K562 (cell line): ENCODE data around the gene OLIG1. TPM values are rescaled to one million over a fixed set of nuclear protein-coding genes. Genes with fewer than 3 reads are reported as not detected.

Source experiments
- ATAC-seq: fragments of 200-7000 bp; cut with Tn5 transposase; 3 replicates; pipeline ENCODE4 v1.9.1; 2020; ENCODE audit warnings: moderate library complexity
- BruUV-seq: library from RNA; stranded (reverse); fragments of 400-500 nt; replicated peaks from 2 replicates; lab custom pipeline; 2021; lab: Mats Ljungman, UMichigan
- CTCF ChIA-PET: fragments of 300-600 bp; formaldehyde crosslinking; extraction: SDS; loops from one replicate; lab custom pipeline; 2021; ENCODE audit warnings: low intra/inter-chr PET ratio; lab: Yijun Ruan, JAX
- POLR2A ChIA-PET: fragments of 300-600, 350-650 bp; sonication (Branson Sonifier 250); formaldehyde crosslinking; extraction: SDS; loops from one replicate; lab custom pipeline; 2021; ENCODE audit warnings: antibody characterized with exemption, inconsistent platforms; lab: Yijun Ruan, JAX
- DNase-seq, 4 experiments: peaks; one replicate each; pipeline versions ENCODE4 v3.0.0 to v3.0.0-alpha.2; 2011 to 2018; ENCODE audit warnings: low spot score in 3 of 4, mixed read lengths in 3 of 4; ENCODE audit errors: extremely low read depth in 1 of 4
- FAIRE-seq: peaks from 2 replicates; lab custom pipeline; 2011; peaks lifted over from hg19 to GRCh38; lab: Jason Lieb, UNC
- H2AFZ ChIP-seq: 2 replicates; pipeline ENCODE4 v1.6.0; 2011; ENCODE audit warnings: low read depth, low read length, control low read depth, inconsistent platforms
- H3K27ac ChIP-seq: fragments of 200-600 bp; 3 replicates; pipeline ENCODE4 v1.8.0; 2011; ENCODE audit warnings: low read depth, mild to moderate bottlenecking, control low read depth, inconsistent platforms, low read length, moderate library complexity, mixed read lengths; ENCODE audit errors: extremely low read depth
- H3K27me3 ChIP-seq, 2 experiments: fragments of 300-600 bp in 1 of 2; 2 replicates in 1 of 2; 3 replicates in 1 of 2; pipeline versions ENCODE4 v1.6.0 to v1.8.0; 2011; ENCODE audit warnings: inconsistent platforms in 2 of 2, low read length in 2 of 2, mild to moderate bottlenecking in 1 of 2, mixed read lengths in 1 of 2, moderate library complexity in 1 of 2; ENCODE audit not compliant: control insufficient read depth in 2 of 2, insufficient read depth in 2 of 2
- H3K36me3 ChIP-seq: fragments of 300-600 bp; 3 replicates; pipeline ENCODE4 v1.8.0; 2011; ENCODE audit warnings: mild to moderate bottlenecking, low read length, inconsistent platforms; ENCODE audit not compliant: control insufficient read depth, insufficient read depth
- H3K4me1 ChIP-seq, 2 experiments: fragments of 200-600 bp in 1 of 2; replicated peaks in 1 of 2; 2 replicates in 1 of 2; 3 replicates in 1 of 2; pipeline versions ENCODE4 v1.5.1 to v1.8.0; 2011; ENCODE audit warnings: inconsistent platforms in 2 of 2, low read length in 2 of 2, mild to moderate bottlenecking in 1 of 2, mixed read lengths in 1 of 2, moderate library complexity in 1 of 2; ENCODE audit not compliant: control insufficient read depth in 2 of 2, insufficient read depth in 2 of 2
- H3K4me2 ChIP-seq: 2 replicates; pipeline ENCODE4 v1.6.1; 2011; ENCODE audit warnings: low read length, control low read depth, inconsistent platforms, mixed read lengths; ENCODE audit not compliant: insufficient read depth
- H3K4me3 ChIP-seq: fragments of 200-600 bp; sonication (generic), shearing (Covaris generic); 2 replicates; pipeline ENCODE4 v1.5.1; 2016; ENCODE audit warnings: control low read depth, inconsistent platforms
- H3K79me2 ChIP-seq: fragments of 200-600 bp; 3 replicates; pipeline ENCODE4 v1.8.0; 2011; ENCODE audit warnings: low read length, inconsistent platforms; ENCODE audit not compliant: control insufficient read depth, insufficient read depth
- H3K9ac ChIP-seq, 2 experiments: 2 replicates each; pipeline versions ENCODE4 v1.6.0 to v1.6.1; 2011; ENCODE audit warnings: low read depth in 2 of 2, low read length in 2 of 2, control low read depth in 1 of 2, inconsistent platforms in 1 of 2, mild to moderate bottlenecking in 1 of 2, mixed read lengths in 1 of 2; ENCODE audit not compliant: insufficient read depth in 1 of 2
- H3K9me1 ChIP-seq: one replicate; pipeline ENCODE4 v1.6.0; 2011; ENCODE audit warnings: inconsistent platforms, mild to moderate bottlenecking, low read length, moderate library complexity; ENCODE audit not compliant: control insufficient read depth, insufficient read depth
- H3K9me3 ChIP-seq: replicated peaks from 2 replicates; pipeline ENCODE4 v1.5.1; 2011; ENCODE audit warnings: low read depth, low read length, inconsistent platforms; ENCODE audit not compliant: control insufficient read depth, insufficient read depth
- H4K20me1 ChIP-seq: replicated peaks from 2 replicates; pipeline ENCODE4 v1.6.1; 2011; ENCODE audit warnings: low read length, inconsistent platforms, mixed read lengths; ENCODE audit not compliant: control insufficient read depth, insufficient read depth
- ATF2 ChIP-seq: sonication (generic); formaldehyde crosslinking; IDR thresholded peaks from 2 replicates; pipeline ENCODE4 v1.8.1; 2022; ENCODE audit warnings: missing genetic modification reagents
- C11orf30 ChIP-seq: fragments of 450-650 bp; IDR thresholded peaks from 2 replicates; pipeline ENCODE4 v1.6.1; 2016; ENCODE audit warnings: low read depth, mild to moderate bottlenecking
- COPS2 ChIP-seq: fragments of 450-650 bp; conservative IDR thresholded peaks from 2 replicates; pipeline ENCODE4 v1.6.1; 2016; ENCODE audit warnings: mild to moderate bottlenecking, moderate library complexity
- CREBBP ChIP-seq: IDR thresholded peaks from one replicate; pipeline ENCODE4 v1.6.1; 2012; ENCODE audit warnings: low read depth, mild to moderate bottlenecking, control low read depth, inconsistent platforms, low read length
- FIP1L1 ChIP-seq: fragments of 200-400 bp; formaldehyde crosslinking; IDR thresholded peaks from 2 replicates; pipeline ENCODE4 v1.6.1; 2018; ENCODE audit warnings: mild to moderate bottlenecking, low read depth, low read length; ENCODE audit not compliant: poor library complexity, severe bottlenecking
- GTF2F1 ChIP-seq: IDR thresholded peaks from 2 replicates; pipeline ENCODE4 v1.6.1; 2011; ENCODE audit warnings: low read depth, low read length, improper control_type of control experiment
- HDAC2 ChIP-seq: fragments of 450-650 bp; IDR thresholded peaks from 2 replicates; pipeline ENCODE4 v1.6.1; 2016; ENCODE audit warnings: mild to moderate bottlenecking
- HLTF ChIP-seq: fragments of 450-650 bp; IDR thresholded peaks from 2 replicates; pipeline ENCODE4 v1.6.1; 2016
- HMGN3 ChIP-seq: IDR thresholded peaks from 2 replicates; pipeline ENCODE4 v1.6.1; 2011; ENCODE audit warnings: borderline replicate concordance, low read depth, mild to moderate bottlenecking, mixed read lengths, low read length; ENCODE audit not compliant: insufficient read length; ENCODE audit errors: extremely low read depth
- KDM1A ChIP-seq, 2 experiments: fragments of 450-650 bp; IDR thresholded peaks; 2 replicates each; pipeline ENCODE4 v1.6.1; 2016; ENCODE audit warnings: mild to moderate bottlenecking in 2 of 2
- MIER1 ChIP-seq: fragments of 450-650 bp; IDR thresholded peaks from 2 replicates; pipeline ENCODE4 v1.6.1; 2016; ENCODE audit warnings: antibody characterized with exemption, mild to moderate bottlenecking, low read depth
- NCOR1 ChIP-seq: fragments of 450-650 bp; IDR thresholded peaks from 2 replicates; pipeline ENCODE4 v1.6.1; 2016; ENCODE audit warnings: mild to moderate bottlenecking, moderate library complexity
- PML ChIP-seq: IDR thresholded peaks from 2 replicates; pipeline ENCODE4 v1.6.1; 2012; ENCODE audit warnings: low read length, inconsistent platforms
- RHOXF2B ChIP-seq: fragments of 250-450 bp; sonication (Bioruptor Pico); conservative IDR thresholded peaks from 2 replicates; pipeline ENCODE4 v1.5.1; 2021
- ZC3H4 ChIP-seq: sonication (generic); formaldehyde crosslinking; IDR thresholded peaks from 2 replicates; pipeline ENCODE4 v1.9.0; 2021; ENCODE audit warnings: missing genetic modification reagents, borderline replicate concordance
- ZNF24 ChIP-seq: fragments of 450-650 bp; IDR thresholded peaks from 2 replicates; pipeline ENCODE4 v1.6.1; 2016
- ZNF583 ChIP-seq: fragments of 250-450 bp; sonication (Bioruptor Pico); IDR thresholded peaks from 2 replicates; pipeline ENCODE4 v1.4.0; 2020
- ZNF699 ChIP-seq: fragments of 250-450 bp; sonication (Bioruptor Pico); IDR thresholded peaks from 2 replicates; pipeline ENCODE4 v1.8.0; 2021; ENCODE audit warnings: mild to moderate bottlenecking, moderate library complexity; ENCODE audit not compliant: insufficient replicate concordance
- WGBS: fragments of 100-300 bp; shearing (Covaris generic); methylation state at CpG from one replicate; pipeline ENCODE4 v1.1.6; 2016; ENCODE audit warnings: low coverage, mixed read lengths; ENCODE audit not compliant: insufficient coverage; ENCODE audit errors: missing lambda C conversion rate; 5-methylcytosine and 5-hydroxymethylcytosine counted together
- in situ Hi-C: fragments of 300-500 bp; cut with MboI; formaldehyde crosslinking; loops from 4 replicates; pipeline ENCODE4 v1.15.0; 2018; ENCODE audit warnings: inconsistent platforms, mixed read lengths
- intact Hi-C: fragments of 100-400 bp; cut with micrococcal nuclease; formaldehyde crosslinking; loops from 2 replicates; pipeline ENCODE4 v1.14.2; 2022
- polyA plus RNA-seq, 8 experiments: library from polyadenylated mRNA; depleted of rRNA in 4 of 8; stranded (reverse) in 5 of 8; unstranded in 3 of 8; fragments of >200 nt; fragmentation: Nextera tagmentation in 2 of 8; fragmentation: Illumina TruSeq in 1 of 8; extraction: Ambion mirVana in 2 of 8; extraction: Trizol in 1 of 8; gene quantifications; 2 replicates each; pipeline versions ENCODE4 v1.2.1 to v1.2.3, GENCODE V29; 2011 to 2014; ENCODE audit warnings: inconsistent platforms in 1 of 8, missing spikeins in 1 of 8
- total RNA-seq, 7 experiments: library from RNA; depleted of rRNA in 6 of 7; stranded (reverse); fragments of >200 nt in 6 of 7; fragmentation: Illumina TruSeq in 2 of 7; extraction: Trizol in 2 of 7; gene quantifications; 2 replicates each; pipeline versions ENCODE4 v1.2.1 to v1.2.3, GENCODE V29; 2011 to 2021; ENCODE audit warnings: low replicate concordance in 1 of 7

Gene OLIG1
- total and polyA plus RNA-seq, 9 of the 15 experiments (the other 6 are each of a cell fraction or from before 2014, with no cell fraction given), result not detected

DNA sequence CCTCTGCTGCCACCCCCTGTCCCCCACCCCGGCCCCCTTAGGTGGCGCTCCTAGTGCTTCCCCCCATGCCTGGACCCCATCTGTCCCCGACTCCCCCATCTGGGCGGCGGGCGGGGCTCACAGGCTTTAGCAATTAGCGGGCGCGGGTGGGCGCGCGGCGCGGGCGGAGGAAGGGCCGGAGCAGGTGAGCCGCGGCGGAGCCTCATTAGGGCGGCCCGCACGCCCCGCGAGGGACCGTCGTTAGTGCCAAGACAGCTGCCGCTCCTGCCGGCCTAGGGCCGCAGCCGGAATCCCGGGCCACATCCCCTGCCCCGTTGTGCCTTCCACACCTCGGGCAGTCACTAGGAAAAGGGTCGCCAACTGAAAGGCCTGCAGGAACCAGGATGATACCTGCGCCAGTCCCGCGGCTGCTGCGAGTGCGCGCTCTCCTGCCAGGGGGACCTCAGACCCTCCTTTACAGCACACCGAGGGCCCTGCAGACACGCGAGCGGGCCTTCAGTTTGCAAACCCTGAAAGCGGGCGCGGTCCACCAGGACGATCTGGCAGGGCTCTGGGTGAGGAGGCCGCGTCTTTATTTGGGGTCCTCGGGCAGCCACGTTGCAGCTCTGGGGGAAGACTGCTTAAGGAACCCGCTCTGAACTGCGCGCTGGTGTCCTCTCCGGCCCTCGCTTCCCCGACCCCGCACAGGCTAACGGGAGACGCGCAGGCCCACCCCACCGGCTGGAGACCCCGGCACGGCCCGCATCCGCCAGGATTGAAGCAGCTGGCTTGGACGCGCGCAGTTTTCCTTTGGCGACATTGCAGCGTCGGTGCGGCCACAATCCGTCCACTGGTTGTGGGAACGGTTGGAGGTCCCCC, 36.6 kb upstream of the OLIG1 start:
- peaks cover 0 to 6% of the 10 kb centered on the region in 2 experiments; a peak in 1 of 5 replicates for H3K4me1 ChIP-seq
- H3K27me3 ChIP-seq, result peaks cover 24 to 66% of the 10 kb centered on the region in 2 experiments

GRCh38 chr21:33033961-33034413, 36.0 kb upstream of the OLIG1 start:
- in situ Hi-C loops (no loop called here), intact Hi-C loops (no loop called here)
- Histone ChIP-seq H3K27ac (no peak overlapping the region), H3K27me3 (peaks cover 18 to 62% of the 10 kb centered on the region in 2 experiments), H3K4me1 (peaks cover 0 to 6% of the 10 kb centered on the region in 2 experiments; a peak in 1 of 5 replicates), H4K20me1 (peaks cover 8% of the 10 kb centered on the region; the same call in 1 of the 2 replicates), H3K79me2 (no peaks in the 10 kb centered on the region), H3K36me3 (no peaks in the 10 kb centered on the region), H2AFZ (no peak overlapping the region), H3K9me1 (no peaks in the 10 kb centered on the region), H3K4me2 (no peak overlapping the region), H3K4me3 (no peak overlapping the region), H3K9me3 (no peaks in the 10 kb centered on the region), H3K9ac (no peak overlapping the region)
- FAIRE-seq (no peak), DNase-seq (no peak), ATAC-seq (no peak)
- no TSS peak for BruUV-seq
- no peak for TF ChIP-seq ATF2 (CRISPR knock-in tag)
- TF ChIP-seq COPS2, result no peak
- TF ChIP-seq MIER1, result no peak
- no peak for TF ChIP-seq GTF2F1
- no peak for TF ChIP-seq KDM1A (IDR thresholded peaks at IDR 0.05)
- no peak for TF ChIP-seq ZC3H4
- TF ChIP-seq RHOXF2B (CRISPR knock-in tag), result no peak
- TF ChIP-seq NCOR1, result no peak
- TF ChIP-seq CREBBP, result no peak
- no peak for TF ChIP-seq ZNF699 (CRISPR knock-in tag)
- no peak for TF ChIP-seq HDAC2
- TF ChIP-seq C11orf30, result no peak
- 1% methylated on average over 20 of the region's 20 CpGs for WGBS
- CTCF ChIA-PET, result no interaction called here
- POLR2A ChIA-PET, result no interaction called here

More for the DNA sequence above, 36.6 kb upstream of the OLIG1 start:
- FAIRE-seq (no peak), DNase-seq (no peak), ATAC-seq (no peak)
- H3K9ac ChIP-seq, result no peak overlapping the region
- H3K4me3 ChIP-seq, result no peak overlapping the region
- in situ Hi-C loops (no loop called here), intact Hi-C loops (no loop called here)
- POLR2A ChIA-PET, result interaction anchor here (0.5 kb wide), 1 partner anchor 156 kb away, joined by 4 read pairs; no protein-coding TSS in a partner anchor
- no TSS peak for BruUV-seq
- H3K9me1 ChIP-seq, result no peaks in the 10 kb centered on the region
- CTCF ChIA-PET, result no interaction called here
- no peaks in the 10 kb centered on the region for H3K36me3 ChIP-seq
- no peak for TF ChIP-seq PML
- TF ChIP-seq ZNF583 (CRISPR knock-in tag), result no peak
- no peak for TF ChIP-seq HMGN3
- peak; percentile 39 for TF ChIP-seq FIP1L1
- no peak for TF ChIP-seq ZNF24
- TF ChIP-seq HLTF, result no peak
- TF ChIP-seq, all 486 proteins: peak for 1
- H4K20me1 ChIP-seq, result peaks cover 8% of the 10 kb centered on the region; the same call in 1 of the 2 replicates
- WGBS, result 5% methylated on average over 71 of the region's 76 CpGs
- no peak overlapping the region for H3K4me2 ChIP-seq
- no peak overlapping the region for H3K27ac ChIP-seq
- no peaks in the 10 kb centered on the region for H3K79me2 ChIP-seq
- H3K9me3 ChIP-seq, result no peaks in the 10 kb centered on the region
- no peak overlapping the region for H2AFZ ChIP-seq
